ENCODE results near the gene IFNAR2.
A peak's percentile ranks its signal among the peaks of the same experiment; 100 is the strongest.
"Not testable (repeated sequence)": the region's sequence is repeated elsewhere in the genome, so short reads cannot be mapped to it uniquely, and the experiment has no call there.

The IFNAR2 gene

GRCh38 chr21:33217138-33217520 lies 12.6 kb upstream of the IFNAR2 start:
- DNase-seq = no peak

DNA sequence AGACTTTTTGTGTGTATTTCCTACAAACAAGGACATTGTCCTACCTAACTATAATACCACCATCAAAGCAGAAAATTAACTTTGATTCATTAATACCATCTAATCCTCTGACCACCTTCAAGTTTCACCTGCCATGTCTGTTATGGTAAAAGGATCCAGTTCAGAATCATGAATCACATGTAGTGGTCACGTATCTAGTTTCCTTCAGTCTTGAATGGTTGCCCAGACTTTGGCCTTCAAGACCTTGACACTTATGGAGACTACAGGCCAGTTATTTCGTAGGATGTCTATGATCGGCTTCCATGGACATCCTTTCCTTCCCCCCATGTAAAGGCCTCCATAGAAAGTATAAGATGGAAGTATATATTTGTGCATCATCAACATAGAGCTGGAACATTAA lies 10.4 kb upstream of the IFNAR2 start:
- DNase-seq = no peak

GRCh38 chr21:33219954-33220353 lies 9.8 kb upstream of the IFNAR2 start:
- no peak for DNase-seq

GRCh38 chr21:33225376-33225775 lies 4.4 kb upstream of the IFNAR2 start:
- DNase-seq = not testable (repeated sequence)

GRCh38 chr21:33228455-33228854 lies 1.3 kb upstream of the IFNAR2 start:
- DNase-seq = no peak

GRCh38 chr21:33229099-33229783 lies 497 bp upstream of the IFNAR2 start:
- DNase-seq = no peak

DNA sequence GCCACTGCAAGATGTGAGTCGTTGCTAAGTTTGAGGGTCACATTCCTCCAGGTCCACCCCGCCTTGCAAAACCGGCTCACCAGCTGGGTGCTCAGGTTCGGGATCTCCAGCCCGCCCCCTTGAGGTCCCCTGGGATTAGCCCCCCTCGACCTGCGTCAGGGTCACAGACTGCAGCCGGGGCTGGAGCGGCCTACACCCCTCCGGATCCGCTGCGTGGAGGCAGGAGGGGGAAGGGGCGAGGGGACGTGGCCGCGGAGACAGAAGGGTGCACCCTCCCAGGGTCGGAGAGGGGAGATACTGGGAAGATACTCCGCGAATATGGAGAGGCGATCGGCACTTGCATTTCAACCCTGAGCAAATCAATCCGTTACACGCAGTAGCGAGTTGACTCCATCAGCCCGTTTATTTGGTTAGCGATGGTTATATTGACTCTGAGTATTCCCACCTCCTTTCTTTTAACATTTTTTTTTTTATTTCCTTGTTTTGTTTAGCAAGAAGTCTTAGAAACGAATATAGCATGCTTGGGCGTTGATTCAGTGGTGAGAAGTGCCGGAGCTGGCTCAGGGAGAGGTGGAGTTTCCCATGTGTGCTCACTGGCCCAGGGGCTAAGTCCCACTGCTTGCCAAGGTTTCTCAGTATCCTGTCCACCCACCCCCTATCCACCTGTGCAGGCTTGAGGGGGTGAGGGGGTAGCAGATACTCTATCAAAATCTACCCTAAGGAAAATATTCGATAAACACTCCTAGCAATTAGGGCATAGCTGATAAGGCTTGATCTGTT lies 997 bp downstream of the IFNAR2 start:
- peak; percentile 40 for DNase-seq

- DNase-seq = peak; percentile 68
Observed at GRCh38 chr21:33231526-33231925, 1.8 kb downstream of the IFNAR2 start.

- no peak for DNase-seq
Observed at GRCh38 chr21:33232291-33233034, 2.7 kb downstream of the IFNAR2 start.

- no peak for DNase-seq
Observed at GRCh38 chr21:33234635-33235520, 5.1 kb downstream of the IFNAR2 start.

DNA sequence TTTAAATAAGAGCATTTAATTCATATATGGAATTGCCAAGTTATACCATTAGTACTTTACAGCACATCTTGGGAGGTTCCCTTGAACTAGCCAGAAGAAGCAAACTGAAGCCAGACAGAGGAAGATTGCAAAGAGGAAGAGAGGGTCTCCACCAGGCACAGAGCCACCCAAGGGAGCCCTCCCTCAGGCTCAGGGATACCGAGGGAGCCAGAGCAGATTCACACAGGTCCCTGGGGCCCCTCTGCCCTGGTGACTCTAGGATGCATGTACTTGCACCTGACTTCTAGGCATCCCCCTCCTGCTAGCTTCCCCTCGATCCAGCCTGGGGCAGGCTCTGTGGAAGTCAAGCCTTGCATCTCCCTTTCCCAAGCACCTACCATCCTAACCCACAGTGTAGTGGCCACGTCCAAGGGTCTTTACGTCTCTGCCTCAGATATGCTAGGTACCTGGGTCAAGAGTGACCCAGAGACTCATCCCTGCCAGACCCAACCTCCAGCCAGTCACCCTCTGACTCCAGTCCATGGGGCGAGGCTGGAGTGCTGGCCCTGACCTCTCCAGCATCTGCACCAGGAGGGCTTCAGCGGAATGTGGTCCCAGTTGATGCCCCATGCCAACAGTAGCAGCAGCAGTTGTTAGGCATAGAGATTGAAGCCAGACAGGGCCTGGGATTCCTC lies 6.4 kb downstream of the IFNAR2 start:
- DNase-seq = no peak

- DNase-seq = no peak
Observed at GRCh38 chr21:33236766-33237165, 7.0 kb downstream of the IFNAR2 start.

DNA sequence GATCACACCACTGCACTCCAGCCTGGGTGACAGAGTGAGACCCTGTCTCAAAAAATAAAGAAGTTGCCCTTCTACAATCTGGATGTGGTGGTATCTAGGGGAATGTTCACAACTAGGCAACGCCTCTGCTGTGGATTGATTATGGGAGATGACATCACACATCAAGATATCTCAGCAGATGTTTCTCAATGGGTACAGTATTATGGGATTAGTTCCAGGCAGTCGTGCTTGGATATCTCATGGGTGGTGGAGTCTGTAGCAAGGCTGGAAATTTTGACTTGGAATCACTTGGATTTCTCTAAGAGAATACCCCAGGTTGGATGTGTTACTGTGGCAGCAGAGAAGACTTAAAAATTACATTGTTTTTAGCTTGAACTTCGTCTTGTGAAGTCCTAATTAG lies 7.7 kb downstream of the IFNAR2 start:
- no peak for DNase-seq

DNA sequence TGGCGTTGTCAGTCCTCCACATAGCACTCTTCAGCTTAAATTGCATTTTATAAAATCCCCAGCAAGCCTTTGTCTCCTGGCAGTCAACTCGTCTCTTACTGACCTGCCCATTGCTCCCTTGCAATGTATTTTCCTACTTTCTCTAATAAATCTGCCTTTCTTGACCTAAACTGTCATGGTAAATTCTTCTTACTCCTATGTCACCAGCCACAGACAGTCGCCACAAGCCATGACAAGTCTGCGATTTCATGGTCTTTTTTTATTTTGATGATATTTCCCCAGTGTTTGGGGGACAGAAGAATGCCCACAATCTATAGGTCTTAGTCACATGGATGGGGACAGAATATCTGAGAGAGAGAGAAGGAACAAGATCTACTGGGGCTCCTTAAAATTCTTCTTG lies 8.4 kb downstream of the IFNAR2 start:
- DNase-seq = no peak

DNA sequence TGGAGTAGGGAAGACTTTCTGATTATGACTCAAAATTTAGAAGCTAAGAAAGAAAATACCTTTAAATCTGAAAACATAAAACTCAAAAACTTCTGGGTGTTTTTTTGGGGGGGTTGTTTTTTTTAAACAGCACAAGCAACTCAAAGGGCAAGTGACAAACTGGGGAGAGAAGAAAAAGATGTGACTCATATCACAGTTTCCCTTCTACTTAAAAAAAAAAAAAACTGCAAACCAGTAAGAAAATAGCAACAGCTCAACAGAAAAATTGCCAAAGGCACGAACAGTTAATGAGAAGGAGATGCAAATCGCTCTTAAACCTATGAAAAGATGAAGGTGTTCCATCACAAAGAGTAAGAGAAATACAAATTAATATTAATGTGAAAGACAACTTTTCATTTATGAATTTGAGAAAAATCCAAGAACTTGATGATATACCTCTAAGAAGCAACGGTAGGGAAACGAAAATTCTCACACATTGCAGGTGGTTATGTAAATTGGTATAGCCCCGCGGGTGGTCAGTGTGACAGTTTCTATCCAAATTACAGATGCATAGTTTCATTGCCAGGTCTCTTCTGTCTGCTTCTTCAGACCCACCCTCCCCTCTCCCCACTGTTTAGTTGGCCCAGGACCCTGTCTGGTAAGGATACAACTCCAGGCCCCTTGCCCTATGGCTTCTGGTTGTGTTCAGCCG lies 9.0 kb downstream of the IFNAR2 start:
- DNase-seq = no peak

DNA sequence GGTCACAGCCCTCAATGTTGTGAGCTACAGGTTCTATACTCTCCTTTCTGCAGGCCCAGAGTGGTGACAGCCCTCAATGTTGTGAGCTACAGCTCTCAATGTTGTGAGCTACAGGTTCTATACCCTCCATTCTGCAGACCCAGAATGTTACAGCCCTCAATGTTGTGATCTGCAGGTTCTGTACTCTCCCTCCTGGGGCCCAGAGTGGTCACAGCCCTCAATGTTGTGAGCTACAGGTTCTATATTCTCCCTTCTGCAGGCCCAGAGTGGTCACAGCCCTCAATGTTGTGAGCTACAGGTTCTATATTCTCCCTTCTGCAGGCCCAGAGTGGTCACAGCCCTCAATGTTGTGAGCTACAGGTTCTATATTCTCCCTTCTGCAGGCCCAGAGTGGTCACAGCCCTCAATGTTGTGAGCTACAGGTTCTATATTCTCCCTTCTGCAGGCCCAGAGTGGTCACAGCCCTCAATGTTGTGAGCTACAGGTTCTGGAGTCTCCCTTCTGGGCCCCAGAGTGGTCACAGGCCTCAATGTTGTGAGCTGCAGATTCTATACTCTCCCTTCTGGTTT lies 9.9 kb downstream of the IFNAR2 start:
- not testable (repeated sequence) for DNase-seq

DNA sequence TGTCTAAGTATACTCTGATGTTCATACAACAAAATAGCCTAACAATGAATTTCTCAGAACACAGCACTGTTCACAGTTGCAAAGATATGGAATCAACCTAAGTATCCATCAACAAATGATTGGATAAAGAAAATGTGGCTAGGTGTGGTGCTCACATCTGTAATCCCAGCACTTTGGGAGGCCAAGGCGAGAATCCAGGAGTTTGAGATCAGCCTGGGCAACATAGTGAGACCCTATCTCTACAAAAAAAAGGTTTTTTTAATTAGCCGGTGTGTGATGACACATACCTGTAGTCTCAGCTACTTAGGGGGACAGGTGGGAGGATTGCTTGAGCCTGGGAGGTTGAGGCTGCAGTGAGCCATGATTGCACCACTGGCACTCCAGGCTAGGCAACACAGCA lies 10.7 kb downstream of the IFNAR2 start:
- no peak for DNase-seq

DNA sequence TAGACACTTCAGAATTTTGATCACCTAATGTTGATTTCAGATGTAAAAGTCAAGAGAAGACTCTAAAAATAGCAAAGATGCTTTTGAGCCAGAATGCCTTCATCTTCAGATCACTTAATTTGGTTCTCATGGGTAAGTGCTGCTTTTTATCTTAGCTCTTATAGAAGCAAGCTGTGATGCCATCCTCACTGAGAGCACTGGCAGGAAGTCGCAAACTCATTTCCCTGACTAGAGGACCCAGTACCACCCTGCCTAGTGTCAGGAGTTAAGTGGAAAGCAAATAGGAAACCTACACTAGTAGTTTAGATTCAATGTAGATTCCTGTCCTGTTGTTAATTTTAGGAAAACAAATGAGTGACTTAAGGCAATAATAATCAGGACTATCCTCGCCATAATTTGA lies 12.1 kb downstream of the IFNAR2 start:
- no peak for DNase-seq

DNA sequence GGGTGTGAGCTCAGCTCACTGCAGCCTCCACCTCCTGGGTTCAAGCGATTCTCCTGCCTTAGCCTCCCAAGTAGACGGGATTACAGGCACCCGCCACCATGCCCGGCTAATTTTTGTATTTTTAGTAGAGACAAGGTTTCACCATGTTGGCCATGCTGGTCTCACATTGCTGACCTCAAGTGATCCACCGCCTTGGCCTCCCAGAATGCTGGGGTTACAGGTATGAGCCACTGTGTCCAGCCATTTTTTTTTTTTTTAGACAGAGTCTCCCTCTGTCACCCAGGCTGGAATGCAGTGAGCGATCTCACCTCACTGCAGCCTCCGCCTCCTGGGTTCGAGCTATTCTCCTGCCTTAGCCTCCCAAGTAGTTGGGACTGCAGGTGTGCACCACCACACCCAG lies 13.1 kb downstream of the IFNAR2 start:
- not testable (repeated sequence) for DNase-seq

GRCh38 chr21:33244082-33244778 lies 14.5 kb downstream of the IFNAR2 start:
- DNase-seq = no peak

DNA sequence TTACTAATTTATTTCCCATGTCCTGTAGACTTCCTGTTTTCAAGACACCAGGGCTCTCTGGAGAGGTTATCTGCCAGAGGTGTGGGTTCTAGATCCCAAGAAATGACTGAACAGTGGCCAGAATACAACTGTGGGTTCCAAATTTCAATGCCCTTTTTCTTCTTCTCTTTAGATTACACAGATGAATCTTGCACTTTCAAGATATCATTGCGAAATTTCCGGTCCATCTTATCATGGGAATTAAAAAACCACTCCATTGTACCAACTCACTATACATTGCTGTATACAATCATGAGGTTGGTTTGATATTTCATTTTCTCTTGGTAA lies 15.0 kb downstream of the IFNAR2 start:
- DNase-seq = no peak
